WTC11 (cell line): Measurements from ENCODE around the gene RRP8. TPM values are rescaled to one million over a fixed set of nuclear protein-coding genes. Genes with fewer than 3 reads are reported as not detected.

Experiments used
- ATAC-seq: fragments of 200-7000 bp; cut with Tn5 transposase; 2 replicates; pipeline ENCODE4 v1.10.0; 2021; ENCODE audit warnings: mild to moderate bottlenecking, moderate library complexity
- CTCF ChIA-PET: fragments of 300-600 bp; sonication (Branson Sonifier 250); formaldehyde crosslinking; loops from one replicate; lab custom pipeline; 2021; ENCODE audit warnings: antibody characterized with exemption; lab: Charles Lee
- POLR2A ChIA-PET: fragments of 350-600 bp; sonication (Branson Sonifier 250); formaldehyde crosslinking; loops from one replicate; lab custom pipeline; 2021; ENCODE audit warnings: antibody characterized with exemption; lab: Charles Lee
- DNase-seq: peaks from one replicate; pipeline ENCODE4 v3.0.0; 2021; ENCODE audit warnings: low spot score
- H3K27ac Mint-ChIP-seq: 2 replicates; pipeline ENCODE4 v1.8.0; 2021; ENCODE audit warnings: mixed read lengths
- H3K27me3 Mint-ChIP-seq: 2 replicates; pipeline ENCODE4 v1.8.0; 2021; ENCODE audit warnings: low read depth, mild to moderate bottlenecking, moderate library complexity, mixed read lengths
- H3K36me3 Mint-ChIP-seq: 2 replicates; pipeline ENCODE4 v1.8.0; 2021; ENCODE audit warnings: mixed read lengths
- H3K4me1 Mint-ChIP-seq: 2 replicates; pipeline ENCODE4 v1.8.0; 2022; ENCODE audit warnings: mixed read lengths
- H3K4me3 Mint-ChIP-seq: 2 replicates; pipeline ENCODE4 v1.8.0; 2021; ENCODE audit warnings: mild to moderate bottlenecking, moderate library complexity, mixed read lengths
- H3K9me3 Mint-ChIP-seq: 2 replicates; pipeline ENCODE4 v1.8.0; 2021; ENCODE audit warnings: mixed read lengths
- ATF1 ChIP-seq: sonication (generic); formaldehyde crosslinking; IDR thresholded peaks from 2 replicates; pipeline ENCODE4 v1.8.1; 2023; ENCODE audit warnings: mild to moderate bottlenecking, moderate library complexity, missing genetic modification reagents
- ATF3 ChIP-seq: sonication (generic); formaldehyde crosslinking; conservative IDR thresholded peaks from 2 replicates; pipeline ENCODE4 v1.8.1; 2022; ENCODE audit warnings: mild to moderate bottlenecking, missing genetic modification reagents
- ATF6 ChIP-seq: sonication (generic); formaldehyde crosslinking; IDR thresholded peaks from 2 replicates; pipeline ENCODE4 v1.8.1; 2023; ENCODE audit warnings: mild to moderate bottlenecking, missing genetic modification reagents
- ELF4 ChIP-seq: sonication (generic); formaldehyde crosslinking; IDR thresholded peaks from 2 replicates; pipeline ENCODE4 v1.8.1; 2022; ENCODE audit warnings: low read depth, mild to moderate bottlenecking, moderate library complexity, missing genetic modification reagents
- FOXP1 ChIP-seq: sonication (generic); formaldehyde crosslinking; IDR thresholded peaks from 2 replicates; pipeline ENCODE4 v1.8.0; 2022; ENCODE audit warnings: missing genetic modification reagents, mild to moderate bottlenecking, moderate library complexity, borderline replicate concordance
- GRHL2 ChIP-seq: fragments of 250-450 bp; sonication (Bioruptor Pico); IDR thresholded peaks from 2 replicates; pipeline ENCODE4 v1.8.0; 2022; ENCODE audit warnings: mild to moderate bottlenecking, moderate library complexity; ENCODE audit not compliant: insufficient replicate concordance, severe bottlenecking
- GTF2I ChIP-seq: fragments of 250-450 bp; sonication (Bioruptor Pico); conservative IDR thresholded peaks from 2 replicates; pipeline ENCODE4 v1.4.0; 2021; ENCODE audit warnings: mild to moderate bottlenecking
- HMGA2 ChIP-seq: fragments of 250-450 bp; sonication (Bioruptor Pico); IDR thresholded peaks from 2 replicates; pipeline ENCODE4 v1.4.0; 2021; ENCODE audit warnings: mild to moderate bottlenecking, moderate library complexity
- JUN ChIP-seq: sonication (generic); formaldehyde crosslinking; IDR thresholded peaks from 2 replicates; pipeline ENCODE4 v1.8.0; 2023; ENCODE audit warnings: mild to moderate bottlenecking, missing genetic modification reagents
- KAT7 ChIP-seq: sonication (generic); formaldehyde crosslinking; IDR thresholded peaks from 2 replicates; pipeline ENCODE4 v1.8.1; 2023; ENCODE audit warnings: missing genetic modification reagents, mild to moderate bottlenecking, borderline replicate concordance
- MAX ChIP-seq: sonication (generic); formaldehyde crosslinking; IDR thresholded peaks from 2 replicates; pipeline ENCODE4 v1.8.0; 2022; ENCODE audit warnings: mild to moderate bottlenecking, missing genetic modification reagents
- MYBL2 ChIP-seq: sonication (generic); formaldehyde crosslinking; IDR thresholded peaks from 2 replicates; pipeline ENCODE4 v1.8.1; 2023; ENCODE audit warnings: mild to moderate bottlenecking, moderate library complexity, missing genetic modification reagents
- NFATC4 ChIP-seq: fragments of 250-450 bp; sonication (Bioruptor Pico); IDR thresholded peaks from 2 replicates; pipeline ENCODE4 v1.9.0; 2021; ENCODE audit warnings: mild to moderate bottlenecking
- NFYB ChIP-seq: sonication (generic); formaldehyde crosslinking; conservative IDR thresholded peaks from 2 replicates; pipeline ENCODE4 v1.8.0; 2022; ENCODE audit warnings: low read depth, missing genetic modification reagents
- RELA ChIP-seq: sonication (generic); formaldehyde crosslinking; IDR thresholded peaks from 2 replicates; pipeline ENCODE4 v1.8.1; 2022; ENCODE audit warnings: missing genetic modification reagents, mild to moderate bottlenecking, borderline replicate concordance
- SMAD4 ChIP-seq: sonication (generic); formaldehyde crosslinking; IDR thresholded peaks from 2 replicates; pipeline ENCODE4 v1.8.0; 2022; ENCODE audit warnings: mild to moderate bottlenecking, missing genetic modification reagents
- TEAD1 ChIP-seq: sonication (generic); formaldehyde crosslinking; IDR thresholded peaks from 2 replicates; pipeline ENCODE4 v1.8.0; 2022; ENCODE audit warnings: mild to moderate bottlenecking, missing genetic modification reagents
- TEAD4 ChIP-seq: sonication (generic); formaldehyde crosslinking; IDR thresholded peaks from 2 replicates; pipeline ENCODE4 v1.8.0; 2022; ENCODE audit warnings: mild to moderate bottlenecking, missing genetic modification reagents
- ZNF263 ChIP-seq: sonication (generic); formaldehyde crosslinking; IDR thresholded peaks from 2 replicates; pipeline ENCODE4 v1.8.1; 2022; ENCODE audit warnings: low read depth, mild to moderate bottlenecking, moderate library complexity, missing genetic modification reagents
- ZNF281 ChIP-seq: sonication (generic); formaldehyde crosslinking; IDR thresholded peaks from 2 replicates; pipeline ENCODE4 v1.8.0; 2023; ENCODE audit warnings: mild to moderate bottlenecking, missing genetic modification reagents
- ZNF317 ChIP-seq: sonication (generic); formaldehyde crosslinking; IDR thresholded peaks from 2 replicates; pipeline ENCODE4 v1.8.1; 2023; ENCODE audit warnings: low read depth, mild to moderate bottlenecking, moderate library complexity, missing genetic modification reagents, borderline replicate concordance
- ZNF416 ChIP-seq: fragments of 250-450 bp; sonication (Bioruptor Pico); IDR thresholded peaks from 2 replicates; pipeline ENCODE4 v1.9.0; 2021; ENCODE audit warnings: mild to moderate bottlenecking, inconsistent platforms
- ZNF425 ChIP-seq: fragments of 250-450 bp; sonication (Bioruptor Pico); conservative IDR thresholded peaks from 2 replicates; pipeline ENCODE4 v1.9.0; 2021; ENCODE audit warnings: mild to moderate bottlenecking
- total RNA-seq: library from RNA; stranded (reverse); gene quantifications from 3 replicates; pipeline ENCODE4 v1.2.3, GENCODE V29; 2021

Gene RRP8
- total RNA-seq, 1 experiment from 2014 or later = 15.0 TPM

GRCh38 chr11:6553634-6554033 lies 49.8 kb downstream of the RRP8 start:
- no peak for ATAC-seq
- H3K36me3 Mint-ChIP-seq = no peaks in the 10 kb centered on the region
- ChIA-PET POLR2A (no interaction called here), CTCF (no interaction called here)
- H3K9me3 Mint-ChIP-seq = no peaks in the 10 kb centered on the region
- TF ChIP-seq ATF3 (no peak), ATF6 (CRISPR knock-in tag) (no peak), ZNF416 (CRISPR knock-in tag) (no peak), RELA (no peak), ZNF317 (CRISPR knock-in tag) (no peak), GTF2I (CRISPR knock-in tag) (no peak), TEAD1 (no peak), ZNF263 (CRISPR knock-in tag) (no peak), KAT7 (no peak)
- peaks cover 2% of the 10 kb centered on the region; the same call in 1 of the 2 replicates for H3K27me3 Mint-ChIP-seq
- no peak overlapping the region for H3K4me3 Mint-ChIP-seq
- no peak for DNase-seq
- H3K4me1 Mint-ChIP-seq = no peaks in the 10 kb centered on the region
- no peak overlapping the region for H3K27ac Mint-ChIP-seq

GRCh38 chr11:6548641-6549040 lies 54.8 kb downstream of the RRP8 start:
- no peak overlapping the region for H3K27ac Mint-ChIP-seq
- no peaks in the 10 kb centered on the region for H3K9me3 Mint-ChIP-seq
- POLR2A ChIA-PET = interaction anchor here (1.3 kb wide), 1 partner anchor 229 kb away, joined by 3 read pairs; the partner anchor contains the start of gene CAVIN3
- H3K4me3 Mint-ChIP-seq = no peak overlapping the region
- CTCF ChIA-PET = no interaction called here
- no peak for DNase-seq
- ATAC-seq = peak; percentile 55
- H3K36me3 Mint-ChIP-seq = no peaks in the 10 kb centered on the region
- H3K4me1 Mint-ChIP-seq = no peaks in the 10 kb centered on the region
- H3K27me3 Mint-ChIP-seq = no peaks in the 10 kb centered on the region
- TF ChIP-seq TEAD4 (CRISPR knock-in tag) (no peak), ELF4 (CRISPR knock-in tag) (no peak), ZNF425 (no peak), NFYB (CRISPR knock-in tag) (no peak), HMGA2 (no peak)
- TF ChIP-seq, all 79 proteins: peak for 0

GRCh38 chr11:6548121-6548520 lies 55.3 kb downstream of the RRP8 start:
- Mint-ChIP-seq H3K4me1 (no peaks in the 10 kb centered on the region), H3K27ac (no peak overlapping the region), H3K36me3 (no peaks in the 10 kb centered on the region), H3K27me3 (no peaks in the 10 kb centered on the region), H3K9me3 (no peaks in the 10 kb centered on the region), H3K4me3 (no peak overlapping the region)
- ATAC-seq (no peak), DNase-seq (no peak)
- ChIA-PET POLR2A (interaction anchor here (1.3 kb wide), 1 partner anchor 228 kb away, joined by 3 read pairs; the partner anchor contains the start of gene CAVIN3), CTCF (interaction anchor here (1.0 kb wide), 1 partner anchor 17 kb away, joined by 3 read pairs; no protein-coding TSS in a partner anchor)
- TF ChIP-seq MYBL2 (CRISPR knock-in tag) = no peak
- TF ChIP-seq GRHL2 (CRISPR knock-in tag) = no peak
- no peak for TF ChIP-seq SMAD4 (CRISPR knock-in tag)
- TF ChIP-seq ATF1 (CRISPR knock-in tag) = no peak
- TF ChIP-seq MAX = no peak
- TF ChIP-seq GTF2I (CRISPR knock-in tag) = no peak
- TF ChIP-seq JUN (CRISPR knock-in tag) = no peak
- TF ChIP-seq ZNF425 = no peak
- no peak for TF ChIP-seq FOXP1
- TF ChIP-seq NFATC4 (CRISPR knock-in tag) = no peak
- no peak for TF ChIP-seq ZNF281 (CRISPR knock-in tag)
